ENCODE measurements around the gene LARP4B.

DNA sequence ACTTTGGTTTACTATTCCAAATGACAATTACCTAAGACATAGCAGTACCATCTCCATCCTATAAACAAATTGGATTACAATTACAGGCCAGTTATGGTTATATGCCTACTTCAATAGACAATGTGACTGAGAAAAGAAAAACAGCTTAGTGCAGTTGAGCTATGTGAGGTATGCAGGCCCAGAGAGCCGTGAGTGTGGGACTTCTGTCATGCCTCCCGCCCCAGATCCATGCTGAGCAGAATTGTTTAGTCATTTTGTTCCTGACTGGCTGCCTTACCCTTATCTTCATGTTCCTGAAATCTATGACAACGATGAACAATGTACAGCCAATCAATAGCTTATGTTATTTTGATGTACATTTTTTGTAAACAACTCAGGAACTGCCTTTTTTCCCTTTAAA, 21.7 kb downstream of the LARP4B start:
- TF ChIP-seq POLR2AphosphoS5 (IDR thresholded peaks at IDR 0.05) (no peak), POLR2A (IDR thresholded peaks at IDR 0.05) (no peak)
- TF ChIP-seq, protein P1, sequence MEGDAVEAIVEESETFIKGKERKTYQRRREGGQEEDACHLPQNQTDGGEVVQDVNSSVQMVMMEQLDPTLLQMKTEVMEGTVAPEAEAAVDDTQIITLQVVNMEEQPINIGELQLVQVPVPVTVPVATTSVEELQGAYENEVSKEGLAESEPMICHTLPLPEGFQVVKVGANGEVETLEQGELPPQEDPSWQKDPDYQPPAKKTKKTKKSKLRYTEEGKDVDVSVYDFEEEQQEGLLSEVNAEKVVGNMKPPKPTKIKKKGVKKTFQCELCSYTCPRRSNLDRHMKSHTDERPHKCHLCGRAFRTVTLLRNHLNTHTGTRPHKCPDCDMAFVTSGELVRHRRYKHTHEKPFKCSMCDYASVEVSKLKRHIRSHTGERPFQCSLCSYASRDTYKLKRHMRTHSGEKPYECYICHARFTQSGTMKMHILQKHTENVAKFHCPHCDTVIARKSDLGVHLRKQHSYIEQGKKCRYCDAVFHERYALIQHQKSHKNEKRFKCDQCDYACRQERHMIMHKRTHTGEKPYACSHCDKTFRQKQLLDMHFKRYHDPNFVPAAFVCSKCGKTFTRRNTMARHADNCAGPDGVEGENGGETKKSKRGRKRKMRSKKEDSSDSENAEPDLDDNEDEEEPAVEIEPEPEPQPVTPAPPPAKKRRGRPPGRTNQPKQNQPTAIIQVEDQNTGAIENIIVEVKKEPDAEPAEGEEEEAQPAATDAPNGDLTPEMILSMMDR (IDR thresholded peaks at IDR 0.05): no peak

All from breast epithelium (tissue), 3 donors.